Suprapubic skin (tissue), 3 donors: Measurements from ENCODE around the gene SHROOM2.

Experiments
- CTCF ChIP-seq, 2 donors: fragments of 200-600 bp in 1 of 2; fragments of 450-650 bp in 1 of 2; sonication (generic) in 1 of 2; IDR thresholded peaks; one replicate each; pipeline ENCODE4 v1.5.1; 2016 to 2019; ENCODE audit warnings: antibody characterized with exemption in 2 of 2, mild to moderate bottlenecking in 1 of 2, moderate library complexity in 1 of 2
- EP300 ChIP-seq: sonication (generic); formaldehyde crosslinking; IDR thresholded peaks from one replicate; pipeline ENCODE4 v1.6.1; 2017; ENCODE audit warnings: antibody characterized with exemption

GRCh38 chrX:9860826-9861225 lies 74.6 kb downstream of the SHROOM2 start:
- TF ChIP-seq CTCF (IDR thresholded peaks at IDR 0.05): no peak
- no peak for TF ChIP-seq EP300
